T-helper 2 cell treated with Interferon-gamma antibody and Interleukin-4, amounts not matched to agents 5 μg/mL and 100 μg/mL, for 36 hours (primary cell): Measurements from ENCODE around the gene EID3.
"Not testable (repeated sequence)": the region's sequence is repeated elsewhere in the genome, so short reads cannot be mapped to it uniquely, and the experiment has no call there.

Experiments
- DNase-seq: peaks from one replicate; pipeline ENCODE4 v3.0.0; 2021; ENCODE audit warnings: low spot score
- H3K27ac Mint-ChIP-seq: one replicate; pipeline ENCODE4 v1.8.0; 2021; ENCODE audit warnings: mild to moderate bottlenecking, mixed read lengths
- H3K27me3 Mint-ChIP-seq: one replicate; pipeline ENCODE4 v1.8.0; 2021; ENCODE audit warnings: low read depth, mixed read lengths
- H3K36me3 Mint-ChIP-seq: one replicate; pipeline ENCODE4 v1.8.0; 2021; ENCODE audit warnings: low read depth, mixed read lengths
- H3K4me1 Mint-ChIP-seq: one replicate; pipeline ENCODE4 v1.8.0; 2021; ENCODE audit warnings: low read depth, mixed read lengths
- H3K4me3 Mint-ChIP-seq: one replicate; pipeline ENCODE4 v1.8.0; 2022; ENCODE audit warnings: mild to moderate bottlenecking, moderate library complexity, mixed read lengths
- H3K9me3 Mint-ChIP-seq: one replicate; pipeline ENCODE4 v1.8.0; 2021; ENCODE audit warnings: mixed read lengths

Gene EID3

GRCh38 chr12:104280717-104281458 lies 22.7 kb upstream of the EID3 start:
- DNase-seq, result no peak
- Mint-ChIP-seq H3K27me3 (no peaks in the 10 kb centered on the region), H3K9me3 (no peaks in the 10 kb centered on the region), H3K4me1 (peaks cover 14% of the 10 kb centered on the region), H3K27ac (no peak overlapping the region), H3K36me3 (no peaks in the 10 kb centered on the region), H3K4me3 (no peak overlapping the region)

GRCh38 chr12:104281636-104282035 lies 21.9 kb upstream of the EID3 start:
- Mint-ChIP-seq H3K4me3 (no peak overlapping the region), H3K9me3 (no peaks in the 10 kb centered on the region), H3K36me3 (no peaks in the 10 kb centered on the region), H3K4me1 (peaks cover 14% of the 10 kb centered on the region), H3K27me3 (no peaks in the 10 kb centered on the region), H3K27ac (no peak overlapping the region)
- no peak for DNase-seq

DNA sequence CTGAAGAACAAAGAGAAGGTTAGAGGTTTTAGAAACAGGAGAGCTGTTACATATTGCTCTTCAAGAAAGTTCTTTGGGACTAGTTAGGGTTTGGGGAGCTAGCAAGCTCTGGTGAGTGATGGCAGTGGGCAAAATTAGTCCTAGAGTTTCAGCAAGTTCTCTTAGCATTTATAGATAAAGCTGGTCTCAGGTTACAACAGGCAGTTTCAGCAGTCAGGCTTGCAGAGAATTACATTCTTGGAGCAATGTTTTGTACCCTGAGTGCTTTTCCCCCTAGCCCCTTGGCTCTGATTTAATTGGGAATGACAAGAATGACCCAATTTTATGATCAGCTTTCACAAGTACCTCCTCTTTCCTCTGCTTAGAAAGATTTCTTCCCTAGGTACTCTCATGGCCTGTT lies 21.4 kb upstream of the EID3 start:
- Mint-ChIP-seq H3K9me3 (no peaks in the 10 kb centered on the region), H3K4me1 (peaks cover 15% of the 10 kb centered on the region), H3K27ac (no peak overlapping the region), H3K36me3 (no peaks in the 10 kb centered on the region), H3K4me3 (no peak overlapping the region), H3K27me3 (no peaks in the 10 kb centered on the region)
- no peak for DNase-seq

DNA sequence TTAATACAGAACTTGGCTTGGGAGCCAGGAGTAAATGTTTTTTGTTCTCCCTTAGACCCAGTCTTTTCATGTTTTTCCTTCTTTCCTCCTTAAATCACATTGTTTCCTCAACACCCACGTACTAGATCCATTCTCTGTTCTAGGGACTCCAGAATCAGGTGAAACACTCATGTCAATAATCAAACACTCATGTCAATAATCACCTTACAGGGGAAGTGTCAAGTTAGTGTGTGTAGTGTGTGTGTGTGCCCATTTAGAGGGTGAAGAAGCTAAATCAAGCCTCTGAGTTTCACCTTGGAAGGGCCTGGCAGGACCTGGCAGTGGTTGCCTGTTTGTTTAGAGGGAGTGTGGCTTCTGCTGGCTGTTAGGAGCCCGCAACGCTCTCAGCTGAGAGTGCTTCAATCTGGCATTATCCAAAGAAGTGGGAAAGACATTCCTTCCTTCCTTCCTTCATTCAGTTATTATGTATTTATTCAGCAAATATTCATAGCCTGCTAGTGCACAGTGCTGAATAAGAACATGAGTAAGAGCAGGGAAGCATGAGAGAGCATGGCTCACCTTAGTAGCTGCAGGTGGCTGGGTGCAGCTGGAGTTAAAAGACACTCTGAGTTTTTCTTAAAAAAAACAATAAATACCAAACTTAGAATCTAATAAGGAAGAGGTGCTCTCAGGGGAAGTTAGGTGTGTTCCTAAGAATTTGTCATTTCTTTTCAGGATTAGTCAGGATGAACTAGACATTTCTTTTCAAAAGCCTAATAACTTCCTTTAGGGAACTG lies 17.6 kb upstream of the EID3 start:
- DNase-seq, result no peak
- Mint-ChIP-seq H3K4me1 (peaks cover 20% of the 10 kb centered on the region), H3K9me3 (no peaks in the 10 kb centered on the region), H3K36me3 (peaks cover 11% of the 10 kb centered on the region), H3K27ac (peak overlapping the region; percentile 99), H3K4me3 (peak overlapping the region; percentile 99), H3K27me3 (no peaks in the 10 kb centered on the region)

DNA sequence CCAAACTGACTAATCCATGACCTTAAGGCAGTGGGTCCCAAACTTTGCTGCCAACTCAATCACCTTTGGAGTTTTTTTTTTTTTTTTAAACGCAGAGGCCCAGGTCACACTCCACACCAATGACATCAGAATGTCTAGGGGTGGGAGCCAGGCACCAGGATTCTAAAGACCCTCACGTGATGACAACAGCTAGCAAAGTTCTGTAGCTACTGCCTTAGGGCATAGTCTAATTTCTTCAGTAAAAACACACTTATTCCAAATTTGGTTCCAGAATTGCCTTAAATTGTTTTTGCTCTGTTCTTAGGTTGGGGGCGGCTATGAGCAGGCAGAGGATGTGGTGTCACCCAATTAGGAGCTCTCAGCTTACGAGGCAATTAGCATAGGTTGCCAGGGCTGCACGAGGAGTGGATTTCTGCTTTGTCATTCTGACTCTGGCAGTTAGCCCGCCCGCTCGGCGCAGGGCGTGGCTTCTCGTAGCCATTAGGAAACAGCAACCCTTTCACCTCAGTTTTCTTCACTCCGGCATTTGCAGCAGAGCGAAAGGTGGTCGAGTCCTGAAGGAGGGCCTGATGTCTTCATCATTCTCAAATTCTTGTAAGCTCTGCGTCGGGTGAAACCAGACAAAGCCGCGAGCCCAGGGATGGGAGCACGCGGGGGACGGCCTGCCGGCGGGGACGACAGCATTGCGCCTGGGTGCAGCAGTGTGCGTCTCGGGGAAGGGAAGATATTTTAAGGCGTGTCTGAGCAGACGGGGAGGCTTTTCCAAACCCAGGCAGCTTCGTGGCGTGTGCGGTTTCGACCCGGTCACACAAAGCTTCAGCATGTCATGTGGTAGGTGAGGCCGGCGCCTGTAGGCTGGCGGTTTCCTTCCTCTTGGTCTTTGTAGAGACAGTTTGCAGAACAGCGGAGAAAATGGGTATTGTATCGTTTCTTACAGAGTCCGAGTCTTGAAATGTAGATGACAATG lies 16.7 kb upstream of the EID3 start:
- peak; percentile 90 for DNase-seq
- Mint-ChIP-seq H3K36me3 (peaks cover 13% of the 10 kb centered on the region), H3K4me3 (peak overlapping the region; percentile 99), H3K27ac (peak overlapping the region; percentile 99), H3K4me1 (peaks cover 20% of the 10 kb centered on the region), H3K27me3 (no peaks in the 10 kb centered on the region), H3K9me3 (no peaks in the 10 kb centered on the region)

- H3K9me3 Mint-ChIP-seq, result no peaks in the 10 kb centered on the region
- peak; percentile 89 for DNase-seq
- H3K36me3 Mint-ChIP-seq, result peaks cover 28% of the 10 kb centered on the region
- H3K27me3 Mint-ChIP-seq, result no peaks in the 10 kb centered on the region
- H3K4me3 Mint-ChIP-seq, result peak overlapping the region; percentile 99
- H3K4me1 Mint-ChIP-seq, result peaks cover 28% of the 10 kb centered on the region
- peak overlapping the region; percentile 99 for H3K27ac Mint-ChIP-seq
Observed at GRCh38 chr12:104288635-104289274, 14.8 kb upstream of the EID3 start.

- no peak overlapping the region for H3K27ac Mint-ChIP-seq
- no peaks in the 10 kb centered on the region for H3K27me3 Mint-ChIP-seq
- no peak for DNase-seq
- H3K4me3 Mint-ChIP-seq, result no peak overlapping the region
- no peaks in the 10 kb centered on the region for H3K9me3 Mint-ChIP-seq
- H3K36me3 Mint-ChIP-seq, result peaks cover 41% of the 10 kb centered on the region
- H3K4me1 Mint-ChIP-seq, result peaks cover 34% of the 10 kb centered on the region
Observed at GRCh38 chr12:104290320-104290719, 13.2 kb upstream of the EID3 start.

- H3K9me3 Mint-ChIP-seq, result no peaks in the 10 kb centered on the region
- H3K27ac Mint-ChIP-seq, result peak overlapping the region; percentile 8
- no peak for DNase-seq
- peaks cover 34% of the 10 kb centered on the region for H3K4me1 Mint-ChIP-seq
- no peak overlapping the region for H3K4me3 Mint-ChIP-seq
- peaks cover 44% of the 10 kb centered on the region for H3K36me3 Mint-ChIP-seq
- H3K27me3 Mint-ChIP-seq, result no peaks in the 10 kb centered on the region
Observed at GRCh38 chr12:104290855-104291254, 12.7 kb upstream of the EID3 start.

DNA sequence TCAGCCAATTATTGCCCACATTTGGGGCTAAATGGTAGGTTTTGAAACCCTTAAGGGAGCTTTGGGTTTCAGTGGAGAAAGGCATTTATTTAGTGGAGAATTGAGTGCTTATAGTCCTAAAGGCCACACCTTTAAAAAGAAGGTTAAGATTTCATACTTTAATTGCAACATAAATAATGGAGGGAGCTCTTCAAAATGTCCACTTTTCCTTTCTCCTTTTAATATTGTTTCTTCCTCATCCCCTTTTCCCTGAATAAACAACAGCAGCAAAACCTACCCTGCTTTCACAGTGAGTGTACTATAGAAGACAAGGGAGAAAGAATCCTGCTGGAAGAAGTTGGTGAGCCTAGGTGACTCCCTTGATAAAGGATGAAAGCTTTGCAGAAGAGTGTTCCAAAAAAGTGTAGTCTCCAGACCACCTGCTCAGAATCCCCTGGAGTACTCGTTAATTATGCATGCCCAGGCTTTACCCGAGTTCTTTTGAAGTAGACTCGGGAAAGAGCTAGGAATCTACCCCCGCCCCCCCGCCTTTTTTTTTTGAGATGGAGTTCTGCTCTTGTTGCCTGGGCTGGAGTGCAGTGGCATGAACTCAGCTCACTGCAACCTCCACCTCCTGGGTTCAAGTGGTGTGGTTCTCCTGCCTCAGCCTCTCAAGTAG lies 11.5 kb upstream of the EID3 start:
- no peak for DNase-seq
- H3K4me1 Mint-ChIP-seq, result peaks cover 30% of the 10 kb centered on the region
- no peaks in the 10 kb centered on the region for H3K27me3 Mint-ChIP-seq
- peaks cover 50% of the 10 kb centered on the region for H3K36me3 Mint-ChIP-seq
- no peak overlapping the region for H3K4me3 Mint-ChIP-seq
- H3K27ac Mint-ChIP-seq, result no peak overlapping the region
- no peaks in the 10 kb centered on the region for H3K9me3 Mint-ChIP-seq

DNA sequence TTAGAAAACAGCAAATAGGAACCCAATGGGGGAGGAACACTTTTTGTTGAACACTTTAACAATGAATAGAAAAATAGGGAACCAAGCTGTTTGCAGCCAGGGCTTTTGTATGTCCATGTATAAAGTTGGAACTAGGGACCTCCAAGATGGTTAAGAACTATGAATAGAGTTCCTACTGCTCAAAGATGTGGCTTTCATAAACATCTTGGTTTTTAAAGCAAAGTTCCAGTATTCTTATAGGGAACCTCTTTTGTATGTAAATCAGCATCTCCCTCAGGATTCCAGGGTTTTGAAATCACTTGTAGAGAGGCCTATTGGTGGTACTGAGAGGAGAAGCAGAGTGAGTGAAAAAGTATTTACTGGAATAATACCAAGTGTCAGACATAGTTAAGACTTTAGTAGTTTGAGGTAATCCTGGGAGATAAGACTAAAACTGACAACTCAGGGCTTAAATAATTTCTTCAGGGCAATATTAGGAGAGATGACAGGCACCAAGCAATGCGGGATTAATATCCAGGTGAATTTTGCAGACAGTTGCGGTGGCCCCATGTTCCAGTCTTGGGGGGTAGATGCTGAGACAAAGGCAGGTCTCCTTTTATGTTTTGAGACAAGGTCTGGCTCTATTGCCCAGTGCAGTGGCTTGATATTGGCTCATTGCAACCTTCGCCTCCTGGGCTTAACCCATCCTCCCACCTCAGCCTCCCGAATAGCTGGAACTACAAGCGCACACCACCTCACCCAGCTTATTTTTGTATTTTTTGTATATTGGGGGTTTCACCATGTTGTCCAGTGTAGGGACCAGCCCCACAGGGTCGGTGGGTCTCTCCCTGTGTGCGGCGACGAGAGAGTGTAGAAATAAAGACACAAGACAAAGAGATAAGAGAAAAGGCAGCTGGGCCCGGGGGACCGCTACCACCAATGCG lies 10.4 kb upstream of the EID3 start:
- Mint-ChIP-seq H3K27me3 (no peaks in the 10 kb centered on the region), H3K36me3 (peaks cover 54% of the 10 kb centered on the region), H3K4me1 (peaks cover 34% of the 10 kb centered on the region), H3K27ac (no peak overlapping the region), H3K9me3 (no peaks in the 10 kb centered on the region), H3K4me3 (no peak overlapping the region)
- no peak for DNase-seq

DNA sequence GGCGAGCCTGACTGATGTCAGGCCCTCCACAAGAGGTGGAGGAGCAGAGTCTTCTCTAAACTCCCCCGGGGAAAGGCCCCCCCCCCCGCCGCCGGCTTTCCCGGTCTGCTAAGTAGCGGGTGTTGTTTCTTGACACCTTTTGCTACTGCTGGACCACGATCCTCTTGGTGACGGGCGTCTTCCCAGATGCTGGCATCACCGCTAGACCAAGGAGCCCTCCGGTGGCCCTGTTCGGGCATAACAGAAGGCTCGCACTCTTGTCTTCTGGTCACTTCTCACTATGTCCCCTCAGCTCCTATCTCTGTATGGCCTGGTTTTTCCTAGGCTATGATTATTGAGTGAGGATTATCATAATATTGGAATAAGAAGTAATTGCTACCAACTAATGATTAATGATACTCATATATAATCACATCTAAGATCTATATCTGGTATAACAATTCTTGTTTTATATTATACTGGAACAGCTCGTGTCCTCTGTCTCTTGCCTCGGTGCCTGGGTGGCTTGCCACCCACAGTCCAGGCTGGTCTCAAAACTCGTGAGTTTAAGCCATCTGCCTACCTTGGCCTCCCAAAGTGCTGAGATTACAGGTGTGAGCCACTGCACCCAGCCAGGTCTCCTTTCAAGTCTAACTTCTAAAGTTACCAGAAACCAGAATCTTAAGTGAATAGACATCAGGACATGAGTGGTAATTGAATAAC lies 9.2 kb upstream of the EID3 start:
- peaks cover 34% of the 10 kb centered on the region for H3K4me1 Mint-ChIP-seq
- H3K27me3 Mint-ChIP-seq, H3K4me3 Mint-ChIP-seq, H3K9me3 Mint-ChIP-seq, DNase-seq, H3K27ac Mint-ChIP-seq: not testable (repeated sequence)
- peaks cover 50% of the 10 kb centered on the region for H3K36me3 Mint-ChIP-seq
